ENCODE data around the gene EFCAB7. TPM values are rescaled to one million over a fixed set of nuclear protein-coding genes. Genes with fewer than 3 reads are reported as not detected.

Gene EFCAB7
- total RNA-seq, 1 donor from 2014 or later, result 4.7 TPM

DNA sequence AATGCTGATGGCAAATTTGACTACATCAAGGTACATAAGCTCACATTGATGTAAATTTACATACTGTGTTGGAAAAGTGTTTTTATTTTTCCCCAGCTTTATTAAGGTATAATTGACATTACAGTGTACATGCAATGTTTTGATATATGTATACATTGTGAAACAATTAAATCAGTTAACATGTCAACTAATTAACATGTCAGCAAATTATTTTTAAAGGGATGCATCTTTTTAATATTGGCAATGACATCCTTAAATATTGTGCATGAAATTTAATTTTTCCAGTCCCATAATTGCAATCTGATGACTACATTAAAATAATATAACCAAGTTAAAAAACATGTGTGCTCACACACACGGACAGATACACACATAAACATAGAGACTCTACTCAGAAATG, 9.4 kb downstream of the EFCAB7 start:
- no peak overlapping the region for H3K4me3 Mint-ChIP-seq (ENCODE audit: unreplicated experiment)
- no peaks in the 10 kb centered on the region for H3K9me3 Mint-ChIP-seq (ENCODE audit: unreplicated experiment)
- no peaks in the 10 kb centered on the region for H3K36me3 Mint-ChIP-seq (ENCODE audit: low read depth, unreplicated experiment)
- TF ChIP-seq, protein P1, sequence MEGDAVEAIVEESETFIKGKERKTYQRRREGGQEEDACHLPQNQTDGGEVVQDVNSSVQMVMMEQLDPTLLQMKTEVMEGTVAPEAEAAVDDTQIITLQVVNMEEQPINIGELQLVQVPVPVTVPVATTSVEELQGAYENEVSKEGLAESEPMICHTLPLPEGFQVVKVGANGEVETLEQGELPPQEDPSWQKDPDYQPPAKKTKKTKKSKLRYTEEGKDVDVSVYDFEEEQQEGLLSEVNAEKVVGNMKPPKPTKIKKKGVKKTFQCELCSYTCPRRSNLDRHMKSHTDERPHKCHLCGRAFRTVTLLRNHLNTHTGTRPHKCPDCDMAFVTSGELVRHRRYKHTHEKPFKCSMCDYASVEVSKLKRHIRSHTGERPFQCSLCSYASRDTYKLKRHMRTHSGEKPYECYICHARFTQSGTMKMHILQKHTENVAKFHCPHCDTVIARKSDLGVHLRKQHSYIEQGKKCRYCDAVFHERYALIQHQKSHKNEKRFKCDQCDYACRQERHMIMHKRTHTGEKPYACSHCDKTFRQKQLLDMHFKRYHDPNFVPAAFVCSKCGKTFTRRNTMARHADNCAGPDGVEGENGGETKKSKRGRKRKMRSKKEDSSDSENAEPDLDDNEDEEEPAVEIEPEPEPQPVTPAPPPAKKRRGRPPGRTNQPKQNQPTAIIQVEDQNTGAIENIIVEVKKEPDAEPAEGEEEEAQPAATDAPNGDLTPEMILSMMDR (IDR thresholded peaks at IDR 0.05; ENCODE audit: unreplicated experiment), result no peak
- DNase-seq (ENCODE audit: low spot score), result no peak
- H3K4me1 Mint-ChIP-seq (ENCODE audit: unreplicated experiment), result no peaks in the 10 kb centered on the region
- H3K27ac Mint-ChIP-seq (ENCODE audit: unreplicated experiment), result no peak overlapping the region
- no peaks in the 10 kb centered on the region for H3K27me3 Mint-ChIP-seq (ENCODE audit: unreplicated experiment)

DNA sequence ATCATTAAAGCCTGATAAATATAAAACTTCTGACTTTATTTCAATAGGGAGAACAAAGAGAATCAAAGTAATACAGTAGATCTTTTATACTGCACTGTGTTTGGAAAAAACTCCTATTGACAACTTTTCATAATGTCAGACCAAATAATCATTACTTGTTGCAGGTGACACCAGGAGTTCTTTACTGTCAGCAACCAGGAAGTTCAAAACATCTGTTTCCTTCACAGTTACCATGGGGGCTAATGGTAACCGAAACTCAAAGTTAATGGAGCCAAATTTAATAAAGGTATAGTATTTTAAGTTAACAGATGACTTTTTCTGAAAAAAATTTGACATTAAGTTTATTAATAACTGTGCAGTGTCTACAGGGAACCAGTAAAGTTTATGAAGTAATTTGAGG, 10.6 kb downstream of the EFCAB7 start:
- H3K27me3 Mint-ChIP-seq (ENCODE audit: unreplicated experiment), result no peaks in the 10 kb centered on the region
- H3K9me3 Mint-ChIP-seq (ENCODE audit: unreplicated experiment), result no peaks in the 10 kb centered on the region
- no peak overlapping the region for H3K27ac Mint-ChIP-seq (ENCODE audit: unreplicated experiment)
- DNase-seq (ENCODE audit: low spot score), result no peak
- no peaks in the 10 kb centered on the region for H3K36me3 Mint-ChIP-seq (ENCODE audit: low read depth, unreplicated experiment)
- no peaks in the 10 kb centered on the region for H3K4me1 Mint-ChIP-seq (ENCODE audit: unreplicated experiment)
- H3K4me3 Mint-ChIP-seq (ENCODE audit: unreplicated experiment), result no peak overlapping the region
- TF ChIP-seq, protein P1 (IDR thresholded peaks at IDR 0.05; ENCODE audit: unreplicated experiment), result no peak

GRCh38 chr1:63534406-63534805, 11.1 kb downstream of the EFCAB7 start:
- no peaks in the 10 kb centered on the region for H3K36me3 Mint-ChIP-seq (ENCODE audit: low read depth, unreplicated experiment)
- H3K4me1 Mint-ChIP-seq (ENCODE audit: unreplicated experiment), result no peaks in the 10 kb centered on the region
- TF ChIP-seq, protein P1 (IDR thresholded peaks at IDR 0.05; ENCODE audit: unreplicated experiment), result no peak
- H3K9me3 Mint-ChIP-seq (ENCODE audit: unreplicated experiment), result no peaks in the 10 kb centered on the region
- H3K27ac Mint-ChIP-seq (ENCODE audit: unreplicated experiment), result no peak overlapping the region
- no peak overlapping the region for H3K4me3 Mint-ChIP-seq (ENCODE audit: unreplicated experiment)
- H3K27me3 Mint-ChIP-seq (ENCODE audit: unreplicated experiment), result no peaks in the 10 kb centered on the region
- DNase-seq (ENCODE audit: low spot score), result no peak

- Mint-ChIP-seq H3K4me3 (ENCODE audit: unreplicated experiment) (no peak overlapping the region), H3K27me3 (ENCODE audit: unreplicated experiment) (no peaks in the 10 kb centered on the region)
These were observed 13.7 kb downstream of the EFCAB7 start for GRCh38 chr1:63537006-63537405.

DNA sequence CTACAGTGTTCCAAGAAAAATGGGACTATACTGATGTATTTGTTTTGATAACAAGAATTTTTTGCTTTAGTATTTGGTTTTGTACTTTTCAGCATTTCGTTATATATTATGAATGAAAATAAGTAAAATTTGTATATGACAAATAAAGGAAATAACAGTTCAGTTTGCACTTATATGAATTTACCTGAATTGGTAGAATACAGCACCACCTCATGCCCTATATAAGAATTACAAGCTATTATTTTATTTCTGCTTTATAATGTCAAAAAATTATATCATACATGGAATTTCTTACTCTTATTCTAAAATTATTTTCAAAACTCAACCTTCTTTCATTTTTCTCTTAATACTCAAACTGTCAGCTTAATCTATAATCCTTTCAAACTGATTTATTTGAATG, 14.6 kb downstream of the EFCAB7 start:
- H3K27ac Mint-ChIP-seq (ENCODE audit: unreplicated experiment), result no peak overlapping the region
- TF ChIP-seq, protein P1 (IDR thresholded peaks at IDR 0.05; ENCODE audit: unreplicated experiment), result peak; percentile 60
- no peaks in the 10 kb centered on the region for H3K36me3 Mint-ChIP-seq (ENCODE audit: low read depth, unreplicated experiment)
- H3K27me3 Mint-ChIP-seq (ENCODE audit: unreplicated experiment), result no peaks in the 10 kb centered on the region
- DNase-seq (ENCODE audit: low spot score), result no peak
- H3K9me3 Mint-ChIP-seq (ENCODE audit: unreplicated experiment), result no peaks in the 10 kb centered on the region
- no peaks in the 10 kb centered on the region for H3K4me1 Mint-ChIP-seq (ENCODE audit: unreplicated experiment)
- H3K4me3 Mint-ChIP-seq (ENCODE audit: unreplicated experiment), result no peak overlapping the region

More at GRCh38 chr1:63537006-63537405, 13.7 kb downstream of the EFCAB7 start:
- no peak overlapping the region for H3K27ac Mint-ChIP-seq (ENCODE audit: unreplicated experiment)
- no peaks in the 10 kb centered on the region for H3K4me1 Mint-ChIP-seq (ENCODE audit: unreplicated experiment)
- DNase-seq (ENCODE audit: low spot score), result no peak
- TF ChIP-seq, protein P1 (IDR thresholded peaks at IDR 0.05; ENCODE audit: unreplicated experiment), result no peak
- H3K36me3 Mint-ChIP-seq (ENCODE audit: low read depth, unreplicated experiment), result no peaks in the 10 kb centered on the region
- no peaks in the 10 kb centered on the region for H3K9me3 Mint-ChIP-seq (ENCODE audit: unreplicated experiment)

Measured in endothelial cell (in vitro differentiated cells).